HepG2 (cell line): Measurements from ENCODE around the gene TBC1D5.

Experiments used
- MXI1 ChIP-seq: IDR thresholded peaks from 3 replicates; pipeline ENCODE4 v1.6.1; 2012; ENCODE audit warnings: low read depth, low read length, inconsistent platforms, borderline replicate concordance
- NBN ChIP-seq: fragments of 450-650 bp; conservative IDR thresholded peaks from 2 replicates; pipeline ENCODE4 v1.6.1; 2017
- POLR2AphosphoS5 ChIP-seq: IDR thresholded peaks from 2 replicates; pipeline ENCODE4 v1.6.1; 2012; ENCODE audit warnings: low read depth, low read length
- RAD21 ChIP-seq: fragments of 450-650 bp; formaldehyde crosslinking; IDR thresholded peaks from 2 replicates; pipeline ENCODE4 v1.5.0; 2020; ENCODE audit warnings: mild to moderate bottlenecking
- REST ChIP-seq, 2 experiments: IDR thresholded peaks; 2 replicates each; pipeline ENCODE4 v1.6.1; 2011 to 2012; ENCODE audit warnings: low read length in 2 of 2, borderline replicate concordance in 1 of 2, low read depth in 1 of 2, mild to moderate bottlenecking in 1 of 2, moderate library complexity in 1 of 2
- RORA ChIP-seq: sonication (generic); formaldehyde crosslinking; IDR thresholded peaks from 2 replicates; pipeline ENCODE4 v1.5.0; 2020; ENCODE audit warnings: mild to moderate bottlenecking, missing genetic modification reagents, moderate library complexity
- SIN3A ChIP-seq: IDR thresholded peaks from 2 replicates; pipeline ENCODE4 v1.6.1; 2011; ENCODE audit warnings: low read depth, mild to moderate bottlenecking, control low read depth, low read length, borderline replicate concordance
- SRSF9 ChIP-seq: fragments of 200-400 bp; formaldehyde crosslinking; IDR thresholded peaks from 2 replicates; pipeline ENCODE4 v1.6.1; 2018; ENCODE audit warnings: borderline replicate concordance, mild to moderate bottlenecking, low read depth, low read length; ENCODE audit not compliant: insufficient read depth, poor library complexity, severe bottlenecking
- SUZ12 ChIP-seq: fragments of 150-350 bp; IDR thresholded peaks from 2 replicates; pipeline ENCODE4 v1.6.1; 2014; ENCODE audit warnings: low read depth, low read length
- YY1 ChIP-seq: IDR thresholded peaks from 2 replicates; pipeline ENCODE4 v1.6.1; 2011; ENCODE audit warnings: low read length, low read depth, moderate library complexity, mild to moderate bottlenecking; ENCODE audit not compliant: insufficient read depth, insufficient replicate concordance
- ZNF230 ChIP-seq: sonication (generic); formaldehyde crosslinking; IDR thresholded peaks from 2 replicates; pipeline ENCODE4 v1.4.0; 2020; ENCODE audit warnings: mild to moderate bottlenecking, missing genetic modification reagents
- ZNF891 ChIP-seq: sonication (generic); formaldehyde crosslinking; IDR thresholded peaks from 2 replicates; pipeline ENCODE4 v1.5.0; 2020; ENCODE audit warnings: mild to moderate bottlenecking, missing genetic modification reagents
- ZSCAN25 ChIP-seq: sonication (generic); formaldehyde crosslinking; IDR thresholded peaks from 2 replicates; pipeline ENCODE4 v1.8.0; 2022; ENCODE audit warnings: mild to moderate bottlenecking, missing genetic modification reagents
- TF ChIP-seq, protein P1 (sequence below): sonication (generic); formaldehyde crosslinking; IDR thresholded peaks from 2 replicates; pipeline ENCODE4 v1.5.0; 2020; ENCODE audit warnings: missing genetic modification reagents

DNA sequence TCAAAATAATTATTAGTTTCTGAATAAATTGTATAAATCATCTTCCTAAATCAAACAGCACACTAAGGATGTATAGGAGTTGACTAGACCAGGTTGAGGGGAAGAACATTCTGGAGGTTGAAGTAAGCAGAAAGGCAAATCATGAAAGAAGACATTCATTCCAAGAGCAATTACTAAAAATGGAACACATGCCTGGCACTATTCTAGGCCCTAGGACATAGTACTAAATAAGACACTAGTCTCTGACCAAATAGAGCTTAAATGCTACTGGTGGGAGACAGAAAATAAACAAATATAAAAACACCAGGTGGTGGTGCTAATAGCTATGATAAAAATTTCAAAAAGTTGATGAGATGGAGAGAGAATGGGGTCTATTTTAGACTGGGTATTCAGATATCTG is 190.1 kb downstream of the TBC1D5 start:
- TF ChIP-seq YY1, result no peak
- TF ChIP-seq SRSF9, result no peak
- TF ChIP-seq, protein P1, sequence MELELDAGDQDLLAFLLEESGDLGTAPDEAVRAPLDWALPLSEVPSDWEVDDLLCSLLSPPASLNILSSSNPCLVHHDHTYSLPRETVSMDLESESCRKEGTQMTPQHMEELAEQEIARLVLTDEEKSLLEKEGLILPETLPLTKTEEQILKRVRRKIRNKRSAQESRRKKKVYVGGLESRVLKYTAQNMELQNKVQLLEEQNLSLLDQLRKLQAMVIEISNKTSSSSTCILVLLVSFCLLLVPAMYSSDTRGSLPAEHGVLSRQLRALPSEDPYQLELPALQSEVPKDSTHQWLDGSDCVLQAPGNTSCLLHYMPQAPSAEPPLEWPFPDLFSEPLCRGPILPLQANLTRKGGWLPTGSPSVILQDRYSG (CRISPR knock-in tag), result no peak
- no peak for TF ChIP-seq REST (IDR thresholded peaks at IDR 0.05; ENCODE audit: borderline replicate concordance in 1 of 2, low read depth in 1 of 2, low read length in 2 of 2)
- no peak for TF ChIP-seq RAD21 (CRISPR knock-in tag)
- TF ChIP-seq ZNF230 (CRISPR knock-in tag), result no peak
- no peak for TF ChIP-seq MXI1
- TF ChIP-seq SIN3A, result no peak
- no peak for TF ChIP-seq NBN
- no peak for TF ChIP-seq ZSCAN25 (CRISPR knock-in tag)
- no peak for TF ChIP-seq SUZ12
- TF ChIP-seq ZNF891 (CRISPR knock-in tag), result no peak
- no peak for TF ChIP-seq RORA (CRISPR knock-in tag)
- no peak for TF ChIP-seq POLR2AphosphoS5
